ENCODE results near the gene MIPOL1.

Gene MIPOL1

DNA sequence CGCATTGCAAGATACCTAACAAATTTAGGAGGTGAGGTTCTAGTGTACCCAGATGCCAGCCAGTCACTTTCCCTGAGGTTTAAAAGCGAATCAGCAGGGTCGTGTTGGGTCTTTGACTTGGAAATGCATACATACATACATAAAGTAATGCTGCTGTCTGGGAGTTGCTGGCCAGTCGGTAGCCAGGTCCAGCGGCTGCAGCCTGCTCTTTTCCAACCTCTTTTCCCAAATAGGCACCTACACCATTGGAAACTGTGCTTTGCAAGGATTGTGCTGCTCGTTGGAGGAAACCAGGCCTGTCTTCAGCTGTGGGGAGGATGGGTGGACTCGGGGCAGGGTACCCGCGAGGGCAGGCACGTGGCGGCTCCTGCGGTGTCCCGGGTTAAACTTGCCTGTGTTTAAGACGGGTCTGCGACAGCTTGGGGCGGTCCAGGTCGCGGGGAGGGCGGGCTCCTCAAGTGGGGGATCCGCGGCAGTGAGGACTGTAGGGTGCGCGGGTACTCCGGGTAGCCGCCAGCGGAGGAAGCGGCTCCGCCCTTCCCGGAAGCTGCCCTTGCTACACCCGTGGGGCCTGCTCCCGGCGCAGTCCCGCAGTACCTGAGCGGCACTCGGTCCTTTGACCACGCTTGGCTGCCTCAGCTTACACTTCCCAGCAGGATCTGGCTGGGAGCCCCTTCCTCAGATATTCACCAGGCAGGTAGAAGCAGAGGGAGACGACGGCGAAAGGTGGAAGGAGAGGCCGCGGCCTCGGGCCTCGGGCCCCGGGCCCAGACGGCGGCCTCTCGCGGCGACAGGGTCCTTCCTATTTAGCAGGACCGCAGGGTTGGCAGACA is 400.4 kb downstream of the MIPOL1 start:
- no peak for DNase-seq (ENCODE audit: low read depth)

DNA sequence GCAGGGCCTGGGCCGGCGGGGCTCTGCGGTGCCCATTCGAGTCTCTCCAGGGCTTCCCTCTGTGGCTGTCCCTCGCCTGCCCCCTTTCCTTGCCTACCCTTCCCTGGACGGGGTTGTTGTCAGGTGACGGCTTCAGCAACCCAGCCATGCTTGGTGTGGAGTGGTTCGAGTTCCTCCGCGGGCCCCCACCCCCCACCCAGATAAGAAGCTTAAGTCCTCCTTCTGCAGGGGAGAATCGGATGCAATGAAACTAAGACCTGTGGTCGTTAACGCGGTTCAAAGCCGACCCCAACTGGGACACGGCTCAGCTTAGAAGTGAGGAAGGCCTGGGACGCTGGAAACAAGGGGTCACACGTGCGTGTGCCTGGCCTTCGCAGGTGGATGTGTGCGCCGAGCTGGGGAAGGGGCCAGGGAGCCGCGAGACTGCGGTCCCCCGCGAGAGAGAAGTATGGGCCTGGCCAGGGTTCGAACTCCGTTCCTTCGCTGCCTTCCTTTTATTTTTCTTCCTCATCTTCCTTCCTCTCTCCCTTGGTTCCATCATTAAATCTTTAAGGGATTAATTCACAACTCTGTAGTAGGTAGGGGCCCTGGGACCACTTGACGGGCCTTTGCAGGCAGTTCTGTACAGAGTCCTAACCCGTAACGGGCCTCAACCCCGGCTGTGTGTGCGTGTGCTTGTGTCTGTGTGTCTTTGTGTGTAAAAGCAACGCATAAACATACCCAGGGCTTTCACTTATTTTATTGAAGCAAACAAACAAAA is 401.2 kb downstream of the MIPOL1 start:
- DNase-seq (ENCODE audit: low read depth) = no peak

DNA sequence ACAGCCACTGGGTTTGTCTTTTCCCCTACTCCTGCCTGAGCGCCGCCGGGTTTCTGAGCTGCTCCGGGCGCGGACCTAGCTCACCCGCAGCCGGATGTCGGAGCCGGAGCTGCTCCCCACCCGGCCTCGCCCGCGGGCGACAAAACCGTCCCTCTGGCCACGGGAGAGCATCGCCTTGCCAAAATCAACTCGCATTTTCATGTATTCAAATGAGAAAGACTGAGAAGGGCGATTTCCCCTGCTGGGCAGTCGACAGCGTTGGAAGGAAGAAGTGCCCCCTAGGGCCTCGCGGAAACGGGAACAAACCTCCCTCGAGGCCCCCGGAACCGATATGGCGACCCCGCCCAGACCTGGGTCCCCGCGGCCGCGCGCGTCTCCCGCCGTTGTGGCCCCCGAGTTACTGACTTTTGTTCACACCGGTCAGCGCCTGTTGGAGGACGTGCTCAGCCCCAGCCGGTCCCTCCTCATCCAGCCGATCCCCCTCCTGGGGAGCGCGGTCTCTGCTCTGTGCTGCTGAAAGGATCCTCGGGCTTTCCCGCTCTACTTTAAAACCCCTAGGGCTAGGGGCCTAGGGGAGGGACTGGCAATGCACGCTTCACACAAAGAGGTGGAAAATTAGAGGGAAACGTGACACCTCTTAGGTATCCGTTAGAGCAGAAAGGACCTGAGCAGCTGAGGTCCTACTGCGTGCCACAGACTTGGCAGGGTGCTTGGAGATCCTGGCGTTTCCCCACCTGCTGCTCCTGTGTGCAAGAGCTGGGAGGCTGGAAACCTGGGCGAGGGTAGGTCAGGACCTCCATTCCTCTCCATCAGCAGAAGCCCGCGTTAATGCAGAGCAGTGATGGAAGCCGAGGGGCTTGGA is 402.0 kb downstream of the MIPOL1 start:
- DNase-seq (ENCODE audit: low read depth) = no peak

DNA sequence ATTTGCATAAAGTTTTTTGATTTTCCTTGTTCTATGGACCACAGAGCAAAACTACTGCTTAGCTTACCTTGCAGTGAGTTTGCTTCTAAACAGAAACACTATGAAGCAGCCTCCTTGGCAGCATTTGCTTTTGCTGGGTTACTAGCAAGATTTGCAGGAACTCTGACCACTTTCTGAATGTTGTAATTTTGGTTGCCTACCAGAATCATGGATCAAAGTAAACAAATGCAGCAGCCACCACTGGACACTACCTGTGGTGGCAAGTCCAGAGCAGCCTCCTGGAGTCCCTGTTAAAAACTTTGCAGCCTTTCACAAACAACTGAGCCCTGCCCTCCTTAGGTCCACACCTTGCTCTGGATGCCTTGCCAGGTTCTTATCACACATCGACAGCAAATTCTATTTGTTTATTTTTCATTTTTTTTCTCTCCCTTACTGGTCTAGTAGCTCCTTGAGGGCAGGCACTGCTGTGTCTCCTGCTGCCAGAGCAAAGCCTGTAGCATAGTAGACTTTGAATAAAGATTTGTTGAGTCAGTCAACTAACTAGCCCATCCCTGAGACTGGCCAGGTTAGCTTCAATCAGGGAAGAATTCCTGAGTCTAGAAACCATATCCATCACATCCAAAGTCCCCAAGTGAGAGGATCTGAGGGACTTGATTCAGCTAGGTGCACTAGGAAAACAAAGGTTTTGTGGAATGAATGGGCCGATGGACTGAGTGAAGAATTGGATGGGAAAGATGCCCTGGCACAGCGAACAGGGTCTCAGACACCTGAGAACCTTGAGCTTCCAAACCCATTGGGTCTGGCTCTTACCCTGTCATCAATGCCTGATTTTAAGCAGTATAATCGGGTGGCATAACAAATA is 403.4 kb downstream of the MIPOL1 start:
- no peak for DNase-seq (ENCODE audit: low read depth)

DNA sequence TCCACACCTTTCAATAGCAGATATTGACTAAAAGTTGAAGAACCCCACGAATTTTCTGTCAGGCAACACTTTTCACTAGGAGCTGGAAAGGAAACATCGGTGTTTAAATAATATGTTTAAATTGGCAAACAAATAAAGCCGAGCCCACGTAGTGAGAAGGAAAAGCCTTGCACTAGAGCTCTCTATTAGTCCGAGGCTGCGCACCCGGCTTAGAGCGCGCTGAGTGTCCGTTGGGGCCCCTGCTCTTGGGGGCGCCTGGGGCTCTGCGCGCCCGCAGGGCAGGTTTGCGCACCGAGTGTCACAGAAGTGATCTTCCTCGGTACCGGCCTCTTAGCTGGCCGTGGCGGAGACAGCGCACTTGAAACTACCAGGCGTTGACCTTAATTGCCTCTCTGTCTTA is 404.1 kb downstream of the MIPOL1 start:
- DNase-seq (ENCODE audit: low read depth) = no peak

Data from HS-5 (cell line).